ENCODE measurements around the gene HSP90AA1. TPM values are rescaled to one million over a fixed set of nuclear protein-coding genes. Genes with fewer than 3 reads are reported as not detected.

HSP90AA1 gene
- total RNA-seq, 1 experiment from 2014 or later = 842 TPM

- CTCF ChIA-PET = no interaction called here
- TF ChIP-seq ATF6 (CRISPR knock-in tag; IDR thresholded peaks at IDR 0.05) = no peak
- no peak for TF ChIP-seq CREM (CRISPR knock-in tag; IDR thresholded peaks at IDR 0.05)
- TF ChIP-seq RELA (CRISPR knock-in tag; IDR thresholded peaks at IDR 0.05; ENCODE audit: borderline replicate concordance) = no peak
- no peak for TF ChIP-seq PRRX2 (CRISPR knock-in tag; IDR thresholded peaks at IDR 0.05)
- no peak for TF ChIP-seq ERG (CRISPR knock-in tag; IDR thresholded peaks at IDR 0.05)
- TF ChIP-seq AFF4 (CRISPR knock-in tag; IDR thresholded peaks at IDR 0.05; ENCODE audit: borderline replicate concordance) = no peak
- TF ChIP-seq PREB (CRISPR knock-in tag; IDR thresholded peaks at IDR 0.05; ENCODE audit: borderline replicate concordance) = no peak
- TF ChIP-seq ELF4 (CRISPR knock-in tag; IDR thresholded peaks at IDR 0.05; ENCODE audit: low read depth) = no peak
- TF ChIP-seq CTCF (IDR thresholded peaks at IDR 0.05) = no peak
- TF ChIP-seq GTF2I (CRISPR knock-in tag; conservative IDR thresholded peaks at IDR 0.05) = no peak
- no peak for TF ChIP-seq ATF1 (CRISPR knock-in tag; IDR thresholded peaks at IDR 0.05)
- no peak for TF ChIP-seq ZNF263 (CRISPR knock-in tag; IDR thresholded peaks at IDR 0.05; ENCODE audit: low read depth)
- no peak for TF ChIP-seq ATF3 (CRISPR knock-in tag; conservative IDR thresholded peaks at IDR 0.05)
- TF ChIP-seq CBFB (CRISPR knock-in tag; IDR thresholded peaks at IDR 0.05; ENCODE audit: low read depth) = no peak
- no peak for TF ChIP-seq JAZF1 (CRISPR knock-in tag; IDR thresholded peaks at IDR 0.05)
- no peak for TF ChIP-seq SMAD4 (CRISPR knock-in tag; IDR thresholded peaks at IDR 0.05)
- TF ChIP-seq PRDM15 (CRISPR knock-in tag; IDR thresholded peaks at IDR 0.05) = no peak
- no peak for TF ChIP-seq E2F5 (CRISPR knock-in tag; IDR thresholded peaks at IDR 0.05)
- no peak for TF ChIP-seq MXD4 (CRISPR knock-in tag; IDR thresholded peaks at IDR 0.05; ENCODE audit: borderline replicate concordance)
- no peak for TF ChIP-seq NFATC4 (CRISPR knock-in tag; IDR thresholded peaks at IDR 0.05)
- ATAC-seq (no peak), DNase-seq (ENCODE audit: low spot score) (no peak)
- Mint-ChIP-seq H3K4me3 (0 out of 2 replicates have a peak overlapping the region, but pooled peaks have one; percentile 4), H3K4me1 (peaks cover 35% of the 10 kb centered on the region), H3K27ac (0 out of 2 replicates have a peak overlapping the region, but pooled peaks have one; percentile 71), H3K36me3 (peaks cover 82% of the 10 kb centered on the region), H3K27me3 (ENCODE audit: low read depth) (no peaks in the 10 kb centered on the region), H3K9me3 (no peaks in the 10 kb centered on the region)
- POLR2A ChIA-PET = no interaction called here
Observed at GRCh38 chr14:102081231-102082080, 5.4 kb downstream of the HSP90AA1 start.
